DND-41 (cell line): ENCODE data around the gene GRM4.

Experiments
- ATAC-seq: fragments of 200-7000 bp; cut with Tn5 transposase; 3 replicates; pipeline ENCODE4 v1.9.1; 2021; ENCODE audit warnings: low read depth; ENCODE audit not compliant: insufficient read depth
- DNase-seq: peaks from one replicate; pipeline ENCODE4 v3.0.0-alpha.2; 2020
- H2AFZ ChIP-seq: 2 replicates; pipeline ENCODE4 v1.6.0; 2012; ENCODE audit warnings: low read depth, low read length
- H3K27ac ChIP-seq: 2 replicates; pipeline ENCODE4 v1.5.1; 2012; ENCODE audit warnings: low read length, inconsistent platforms
- H3K27me3 ChIP-seq: fragments of 200-600 bp; sonication (generic); 2 replicates; pipeline ENCODE4 v1.6.0; 2012; ENCODE audit warnings: low read length, mild to moderate bottlenecking, inconsistent platforms; ENCODE audit not compliant: insufficient read depth, poor library complexity
- H3K36me3 ChIP-seq: 2 replicates; pipeline ENCODE4 v1.5.1; 2012; ENCODE audit warnings: low read length, inconsistent platforms; ENCODE audit not compliant: insufficient read depth
- H3K4me1 ChIP-seq: 2 replicates; pipeline ENCODE4 v1.5.1; 2012; ENCODE audit warnings: mild to moderate bottlenecking, low read length; ENCODE audit not compliant: insufficient read depth
- H3K4me2 ChIP-seq: 2 replicates; pipeline ENCODE4 v1.6.0; 2012; ENCODE audit warnings: mild to moderate bottlenecking, moderate library complexity, low read length, inconsistent platforms; ENCODE audit not compliant: insufficient read depth
- H3K4me3 ChIP-seq, 2 experiments: fragments of 200-600 bp in 1 of 2; shearing (Covaris generic) in 1 of 2; 2 replicates each; pipeline ENCODE4 v1.5.1; 2012 to 2016; ENCODE audit warnings: inconsistent platforms in 2 of 2, low read length in 2 of 2, mild to moderate bottlenecking in 2 of 2, low read depth in 1 of 2, moderate library complexity in 1 of 2
- H3K79me2 ChIP-seq: 2 replicates; pipeline ENCODE4 v1.6.0; 2012; ENCODE audit warnings: low read length, inconsistent platforms; ENCODE audit not compliant: insufficient read depth
- H3K9ac ChIP-seq: 2 replicates; pipeline ENCODE4 v1.6.0; 2012; ENCODE audit warnings: low read depth, mild to moderate bottlenecking, inconsistent platforms, low read length, moderate library complexity
- H3K9me3 ChIP-seq: 2 replicates; pipeline ENCODE4 v1.5.1; 2012; ENCODE audit warnings: low read length, moderate library complexity, mild to moderate bottlenecking, inconsistent platforms; ENCODE audit not compliant: insufficient read depth, severe bottlenecking
- H4K20me1 ChIP-seq: 2 replicates; pipeline ENCODE4 v1.6.0; 2012; ENCODE audit warnings: low read length; ENCODE audit not compliant: insufficient read depth
- EZH2 ChIP-seq: IDR thresholded peaks from 3 replicates; pipeline ENCODE4 v1.6.1; 2012; ENCODE audit warnings: borderline replicate concordance, low read depth, mild to moderate bottlenecking, moderate library complexity, low read length, inconsistent platforms; ENCODE audit not compliant: severe bottlenecking
- TF ChIP-seq, protein P1 (sequence below): IDR thresholded peaks from 2 replicates; pipeline ENCODE4 v1.5.1; 2012; ENCODE audit warnings: borderline replicate concordance, low read length, moderate library complexity, mild to moderate bottlenecking; ENCODE audit not compliant: poor library complexity, severe bottlenecking; ENCODE audit errors: extremely low read depth

The GRM4 gene

DNA sequence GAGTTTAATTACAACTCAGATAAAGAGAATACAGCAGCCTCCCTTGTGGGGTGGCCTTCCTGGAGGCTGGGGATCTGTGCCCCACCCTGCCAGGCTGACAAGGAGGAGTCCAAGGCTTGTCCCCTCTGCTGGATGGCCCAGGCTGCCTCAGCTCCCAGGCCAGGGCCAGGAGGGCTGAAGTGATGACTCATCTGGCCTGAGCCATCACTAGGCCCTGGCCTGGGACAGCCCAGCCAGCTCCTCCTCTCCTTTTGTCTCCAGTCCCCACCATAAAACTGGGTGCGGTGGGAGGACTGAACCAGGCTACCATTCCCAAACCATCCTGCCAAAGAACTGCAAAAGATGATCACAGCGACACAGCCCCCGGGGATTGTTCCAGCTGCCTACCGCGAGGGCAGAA is 15.0 kb downstream of the GRM4 start:
- Histone ChIP-seq H4K20me1 (peaks cover 27% of the 10 kb centered on the region), H3K27ac (no peak overlapping the region), H3K27me3 (no peaks in the 10 kb centered on the region), H3K4me2 (no peak overlapping the region), H3K79me2 (no peaks in the 10 kb centered on the region), H3K36me3 (no peaks in the 10 kb centered on the region), H3K9ac (no peak overlapping the region), H3K4me1 (no peaks in the 10 kb centered on the region), H3K9me3 (no peaks in the 10 kb centered on the region), H2AFZ (no peak overlapping the region), H3K4me3 (no peak overlapping the region)
- DNase-seq (no peak), ATAC-seq (no peak)
- no peak for TF ChIP-seq EZH2
- TF ChIP-seq, protein P1, sequence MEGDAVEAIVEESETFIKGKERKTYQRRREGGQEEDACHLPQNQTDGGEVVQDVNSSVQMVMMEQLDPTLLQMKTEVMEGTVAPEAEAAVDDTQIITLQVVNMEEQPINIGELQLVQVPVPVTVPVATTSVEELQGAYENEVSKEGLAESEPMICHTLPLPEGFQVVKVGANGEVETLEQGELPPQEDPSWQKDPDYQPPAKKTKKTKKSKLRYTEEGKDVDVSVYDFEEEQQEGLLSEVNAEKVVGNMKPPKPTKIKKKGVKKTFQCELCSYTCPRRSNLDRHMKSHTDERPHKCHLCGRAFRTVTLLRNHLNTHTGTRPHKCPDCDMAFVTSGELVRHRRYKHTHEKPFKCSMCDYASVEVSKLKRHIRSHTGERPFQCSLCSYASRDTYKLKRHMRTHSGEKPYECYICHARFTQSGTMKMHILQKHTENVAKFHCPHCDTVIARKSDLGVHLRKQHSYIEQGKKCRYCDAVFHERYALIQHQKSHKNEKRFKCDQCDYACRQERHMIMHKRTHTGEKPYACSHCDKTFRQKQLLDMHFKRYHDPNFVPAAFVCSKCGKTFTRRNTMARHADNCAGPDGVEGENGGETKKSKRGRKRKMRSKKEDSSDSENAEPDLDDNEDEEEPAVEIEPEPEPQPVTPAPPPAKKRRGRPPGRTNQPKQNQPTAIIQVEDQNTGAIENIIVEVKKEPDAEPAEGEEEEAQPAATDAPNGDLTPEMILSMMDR = no peak

DNA sequence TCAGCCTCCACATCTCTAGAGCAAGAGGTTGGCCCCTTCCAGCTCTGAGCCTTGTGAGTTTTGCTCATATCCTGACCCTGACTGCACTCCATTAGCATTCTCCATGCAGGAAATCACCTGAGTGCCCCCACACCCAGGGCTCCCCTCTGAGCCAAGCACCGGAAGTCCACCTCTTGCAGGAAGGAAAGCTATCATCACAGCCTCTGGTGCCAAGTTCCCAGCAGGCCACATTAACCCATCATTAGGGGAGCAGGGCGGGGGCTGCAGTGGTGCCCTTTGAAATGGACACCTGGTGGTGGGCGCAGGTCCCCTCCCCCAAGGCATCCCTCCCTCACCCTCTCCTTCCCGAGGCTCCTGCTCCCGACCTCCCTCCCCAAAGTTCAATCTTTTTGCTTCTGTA is 16.1 kb downstream of the GRM4 start:
- H3K4me3 ChIP-seq = no peak overlapping the region
- no peaks in the 10 kb centered on the region for H3K27me3 ChIP-seq
- peaks cover 28% of the 10 kb centered on the region for H4K20me1 ChIP-seq
- no peaks in the 10 kb centered on the region for H3K4me1 ChIP-seq
- H2AFZ ChIP-seq = no peak overlapping the region
- TF ChIP-seq EZH2 = no peak
- TF ChIP-seq, protein P1 = no peak
- no peaks in the 10 kb centered on the region for H3K9me3 ChIP-seq
- DNase-seq = no peak
- H3K36me3 ChIP-seq = no peaks in the 10 kb centered on the region
- no peaks in the 10 kb centered on the region for H3K79me2 ChIP-seq
- no peak overlapping the region for H3K4me2 ChIP-seq
- H3K9ac ChIP-seq = no peak overlapping the region
- no peak for ATAC-seq
- H3K27ac ChIP-seq = no peak overlapping the region

DNA sequence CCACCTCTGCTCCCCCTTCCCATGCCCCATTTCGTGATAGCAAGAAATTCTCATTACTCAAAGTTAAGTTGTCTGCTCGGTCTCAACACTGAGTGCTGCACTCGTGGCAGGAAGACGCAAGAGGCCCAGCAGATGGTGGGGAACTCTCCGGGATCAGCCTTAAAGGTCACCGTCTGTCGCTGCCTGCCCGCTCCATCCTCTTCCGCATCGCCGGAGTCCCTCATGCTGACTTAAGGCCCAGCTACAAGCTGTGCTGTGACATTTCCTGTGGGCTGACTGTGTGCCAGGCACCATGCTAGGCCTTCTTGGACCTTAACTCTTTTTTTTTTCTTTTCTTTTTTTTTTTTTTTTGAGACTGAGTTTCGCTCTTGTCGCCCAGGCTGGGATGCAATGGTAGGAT is 17.8 kb downstream of the GRM4 start:
- ATAC-seq = no peak
- TF ChIP-seq, protein P1 = no peak
- no peak for TF ChIP-seq EZH2
- Histone ChIP-seq H3K4me3 (no peak overlapping the region), H3K4me2 (no peak overlapping the region), H3K9ac (no peak overlapping the region), H3K9me3 (no peaks in the 10 kb centered on the region), H4K20me1 (peaks cover 26% of the 10 kb centered on the region), H3K4me1 (no peaks in the 10 kb centered on the region), H3K36me3 (no peaks in the 10 kb centered on the region), H3K27ac (no peak overlapping the region), H3K27me3 (no peaks in the 10 kb centered on the region), H2AFZ (no peak overlapping the region), H3K79me2 (no peaks in the 10 kb centered on the region)
- no peak for DNase-seq

DNA sequence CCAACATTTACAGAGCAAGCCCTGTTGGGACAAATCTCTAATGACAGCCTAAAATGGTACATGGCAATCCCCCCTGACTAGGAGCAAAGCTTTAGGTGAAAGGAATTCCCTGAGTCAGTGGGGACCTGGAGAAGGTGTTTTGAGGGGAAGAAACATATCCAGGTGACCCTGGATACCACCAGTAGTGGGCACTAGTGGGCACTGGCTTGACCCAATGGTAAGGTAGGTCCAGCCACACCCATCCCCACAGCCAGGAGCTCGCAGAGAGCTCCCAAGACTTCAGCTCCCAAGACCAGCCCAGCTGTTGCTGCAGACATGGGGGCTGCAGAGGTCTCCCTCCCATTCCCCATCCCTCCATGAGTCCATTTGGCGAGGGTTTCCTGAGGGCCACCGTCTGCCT is 19.5 kb downstream of the GRM4 start:
- no peak overlapping the region for H3K9ac ChIP-seq
- TF ChIP-seq EZH2 = no peak
- TF ChIP-seq, protein P1 = no peak

More for the DNA sequence above, 19.5 kb downstream of the GRM4 start:
- no peak overlapping the region for H3K27ac ChIP-seq
- DNase-seq = no peak
- H3K4me1 ChIP-seq = no peaks in the 10 kb centered on the region
- H3K9me3 ChIP-seq = no peaks in the 10 kb centered on the region
- no peak for ATAC-seq
- no peak overlapping the region for H3K4me3 ChIP-seq
- H3K36me3 ChIP-seq = no peaks in the 10 kb centered on the region
- no peak overlapping the region for H3K4me2 ChIP-seq
- H4K20me1 ChIP-seq = peaks cover 24% of the 10 kb centered on the region
- H3K79me2 ChIP-seq = no peaks in the 10 kb centered on the region
- H2AFZ ChIP-seq = no peak overlapping the region
- H3K27me3 ChIP-seq = no peaks in the 10 kb centered on the region
